GM18505 (cell line): Measurements from ENCODE around the gene GLB1L2.

ENCODE experiments used
- ATAC-seq: cut with Tn5 transposase; IDR thresholded peaks from one replicate; pipeline ENCODE4 v1.9.1; 2021; ENCODE audit not compliant: unreplicated experiment
- POLR2A ChIP-seq: IDR thresholded peaks from 4 replicates; pipeline ENCODE4 v1.6.1; 2011; ENCODE audit warnings: borderline replicate concordance; ENCODE audit not compliant: insufficient read depth, insufficient read length; ENCODE audit errors: extremely low read depth

GLB1L2 gene

DNA sequence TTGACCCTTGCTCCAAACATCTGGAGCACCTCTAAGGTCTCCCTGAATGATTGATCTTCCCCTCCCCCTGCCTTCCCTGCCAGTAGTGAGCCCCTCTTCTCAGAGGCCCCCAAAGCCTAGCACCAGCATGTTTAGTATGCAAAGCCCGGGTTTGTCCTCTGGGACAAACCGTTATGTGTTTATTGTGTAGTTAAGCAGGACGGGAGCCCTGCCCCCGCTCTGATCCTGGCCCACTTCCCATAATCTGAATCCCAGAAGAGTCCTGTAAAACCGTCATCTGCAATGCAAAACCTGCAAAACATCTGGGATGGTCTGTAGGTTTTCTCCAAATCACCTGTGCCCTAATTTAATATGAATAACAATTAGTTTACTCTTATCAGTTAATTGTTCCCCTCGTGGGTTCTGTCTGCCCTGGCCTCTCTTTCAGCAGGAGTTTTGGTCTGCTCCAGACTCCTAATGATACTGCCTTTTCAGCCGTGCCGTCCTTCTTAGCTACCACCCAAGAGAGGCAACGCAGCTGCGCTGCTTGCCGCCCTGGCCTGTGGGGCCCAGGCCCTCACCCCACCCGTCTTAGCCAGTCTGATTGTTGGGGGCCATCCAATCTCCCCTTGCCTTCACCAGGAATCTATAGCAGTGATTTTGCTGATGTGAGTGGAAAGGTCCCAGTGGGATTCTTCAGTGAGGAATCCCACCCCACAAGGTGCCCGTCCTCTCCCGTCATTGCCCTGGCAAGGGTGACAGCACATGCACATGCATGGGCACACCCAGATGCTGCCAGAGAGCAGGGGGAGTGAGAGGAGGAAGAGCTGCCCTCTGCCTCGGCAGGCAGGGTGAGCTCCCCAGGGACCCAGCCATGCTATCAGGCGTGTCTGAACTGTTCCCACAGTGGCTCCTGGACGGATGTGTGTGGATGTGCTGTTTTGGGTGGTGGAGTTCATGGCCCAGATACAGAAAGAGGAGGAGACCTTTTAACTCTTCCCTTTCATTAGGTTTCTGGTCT lies 83.3 kb downstream of the GLB1L2 start:
- no peak for TF ChIP-seq POLR2A
- ATAC-seq = no peak

DNA sequence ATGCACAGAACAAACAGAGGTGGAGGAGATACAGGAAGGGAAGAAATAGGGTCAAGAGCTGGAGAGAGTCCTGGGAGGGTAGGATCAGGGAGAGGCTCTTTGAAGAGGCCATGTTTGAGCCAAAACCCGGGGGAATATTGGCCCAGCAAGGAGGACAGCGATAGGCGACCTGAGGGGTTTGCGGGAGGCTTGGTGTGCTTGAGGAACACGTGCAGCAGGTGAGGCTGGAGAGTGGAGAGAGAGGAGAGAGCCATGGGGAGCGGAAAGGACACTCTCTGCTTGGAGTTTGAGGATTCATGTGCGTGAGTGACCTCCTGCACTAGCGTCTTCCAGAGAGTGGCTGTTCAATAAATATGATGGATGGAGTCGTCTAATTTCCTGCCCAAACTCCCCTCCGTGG lies 84.9 kb downstream of the GLB1L2 start:
- ATAC-seq = no peak
- TF ChIP-seq POLR2A = no peak

DNA sequence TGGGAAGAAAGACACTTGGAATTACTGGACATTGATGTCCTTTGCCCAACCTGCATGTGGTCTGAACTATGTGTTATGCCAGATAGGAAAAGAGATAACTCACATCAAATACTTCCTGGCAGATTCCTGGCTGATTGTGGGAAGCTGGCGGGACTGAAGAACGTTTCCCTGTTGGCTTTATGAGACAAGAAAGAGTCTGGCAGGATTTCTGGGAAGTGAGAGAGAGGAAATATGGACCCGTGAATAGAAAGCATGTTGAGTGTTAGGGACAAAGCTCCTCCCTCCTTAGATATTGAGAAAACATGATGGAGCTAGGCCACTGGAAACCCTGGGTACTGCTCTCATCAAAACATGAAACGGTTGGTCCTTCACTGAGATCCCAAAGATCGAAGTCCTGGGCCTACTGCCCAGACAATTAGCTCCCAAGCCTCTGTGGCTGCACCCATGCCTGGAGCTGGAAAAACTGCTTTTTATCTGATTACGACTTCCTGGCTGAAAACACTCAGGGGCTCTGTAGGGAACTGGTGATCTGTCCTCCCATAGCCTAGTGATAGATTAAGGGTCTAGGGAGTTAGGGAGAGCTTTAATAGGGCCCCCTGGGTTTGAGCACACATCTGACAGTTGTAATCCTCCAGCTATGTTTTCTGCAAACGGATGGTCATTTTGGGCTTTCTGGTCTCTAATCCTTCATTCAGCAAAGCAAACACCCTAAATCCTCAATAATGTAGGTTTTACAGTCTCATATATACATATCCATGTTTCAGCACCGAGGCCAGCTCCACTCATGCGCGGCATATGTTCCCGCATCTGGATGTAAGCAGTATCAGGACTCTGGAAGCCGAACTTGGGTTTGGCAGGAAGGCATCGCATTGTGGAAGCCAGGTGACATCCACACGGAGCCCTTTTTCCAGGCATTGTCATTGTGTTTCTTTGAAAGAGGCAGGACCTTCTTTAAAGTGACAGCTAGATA lies 86.4 kb downstream of the GLB1L2 start:
- no peak for TF ChIP-seq POLR2A
- no peak for ATAC-seq

DNA sequence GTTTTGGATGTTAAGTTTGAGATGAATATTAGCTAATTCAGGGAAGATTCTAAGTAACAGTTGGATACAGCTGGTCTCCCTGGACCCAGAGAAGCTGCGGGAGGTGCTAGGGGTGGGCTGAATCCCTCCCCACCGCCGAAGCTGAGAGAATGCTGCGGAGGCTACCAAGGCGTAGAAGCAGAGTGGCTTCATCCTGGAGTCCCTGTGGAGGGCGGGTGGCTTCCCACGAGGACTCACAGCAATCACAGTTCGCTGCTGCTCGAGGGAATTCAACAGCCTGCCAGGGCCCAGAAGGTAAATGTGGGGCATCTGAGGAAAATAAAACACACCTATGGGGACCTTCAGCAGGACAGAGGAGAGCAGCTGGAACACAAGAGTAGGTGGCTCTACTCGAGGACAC lies 91.3 kb downstream of the GLB1L2 start:
- no peak for TF ChIP-seq POLR2A
- ATAC-seq = no peak

DNA sequence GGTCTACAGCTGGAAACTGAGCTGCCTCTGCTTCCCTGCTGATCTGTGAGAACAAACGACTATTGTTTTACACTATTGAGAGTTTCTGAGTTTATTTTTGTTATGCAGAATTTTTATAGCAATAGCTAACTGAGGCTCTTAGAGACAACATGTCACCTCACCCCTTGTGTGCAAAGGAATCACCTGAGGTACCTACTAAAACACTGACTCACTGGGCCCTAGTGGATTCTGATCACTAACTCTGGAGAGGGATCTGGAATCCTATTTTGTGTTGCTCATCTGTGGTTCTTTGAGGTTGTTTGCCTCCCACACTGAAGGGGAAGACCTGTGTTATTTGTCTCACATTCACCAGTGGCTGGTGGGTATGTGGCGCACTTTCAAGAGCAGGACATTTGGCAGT lies 93.6 kb downstream of the GLB1L2 start:
- no peak for TF ChIP-seq POLR2A
- no peak for ATAC-seq
